ENCODE data around the gene FXYD6.

GRCh38 chr11:117874253-117874909, 2.1 kb downstream of the FXYD6 start:
- no peak for TF ChIP-seq CTCF (IDR thresholded peaks at IDR 0.05; ENCODE audit: low read length)
- TF ChIP-seq EZH2phosphoT487 (IDR thresholded peaks at IDR 0.05; ENCODE audit: low read length) = no peak
